ENCODE results near the gene NCAPG2.
"Not testable (repeated sequence)": the region's sequence is repeated elsewhere in the genome, so short reads cannot be mapped to it uniquely, and the experiment has no call there.

The NCAPG2 gene

DNA sequence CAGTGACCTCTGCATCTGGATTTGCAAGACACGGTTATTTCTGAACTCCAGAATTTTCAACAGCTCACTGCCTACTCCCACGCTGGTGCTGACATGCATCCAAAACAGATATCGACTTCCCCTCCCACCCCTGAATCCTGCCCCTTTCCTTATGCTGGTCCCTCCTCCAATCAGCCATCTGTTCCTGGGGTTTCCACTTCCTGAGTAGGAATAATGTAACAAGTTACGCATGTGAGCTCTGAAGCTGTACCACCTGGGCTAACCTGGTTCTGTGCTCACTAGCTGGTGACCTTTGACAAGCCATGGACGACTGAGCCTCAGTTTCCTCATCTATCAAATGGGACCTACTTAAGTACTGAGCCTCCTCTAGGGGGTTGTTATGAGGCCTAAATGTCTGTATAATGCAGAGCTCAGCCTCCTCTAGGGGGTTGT lies 1.7 kb upstream of the NCAPG2 start:
- DNase-seq: peak; percentile 54 to 76 (median 68)

- peak in 3 of 4 experiments; percentile 14 to 25 (median 21) for DNase-seq
Measured at GRCh38 chr7:158705234-158705850, 738 bp upstream of the NCAPG2 start.

- DNase-seq: not testable (repeated sequence)
Measured at GRCh38 chr7:158703679-158704523, 703 bp downstream of the NCAPG2 start.

DNA sequence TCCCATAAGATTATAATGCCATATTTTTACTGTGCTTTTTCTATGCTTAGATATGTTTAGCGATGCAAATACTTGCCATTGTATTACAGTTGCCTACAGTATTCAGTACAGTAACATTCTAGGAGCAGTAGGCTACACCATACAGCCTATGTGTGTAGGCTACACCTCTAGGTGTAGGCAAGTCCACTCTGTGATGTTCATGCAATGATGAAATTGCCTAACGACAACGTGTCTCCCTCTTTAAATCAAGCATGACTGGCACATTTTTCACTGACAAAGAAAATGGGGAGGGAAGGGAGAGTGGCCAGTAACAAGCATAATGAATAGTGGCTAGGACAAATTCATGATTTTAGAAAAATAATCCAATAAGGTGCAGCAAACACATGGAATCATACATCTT lies 1.7 kb downstream of the NCAPG2 start:
- DNase-seq: no peak

- DNase-seq: no peak
Measured at GRCh38 chr7:158702196-158702595, 2.4 kb downstream of the NCAPG2 start.

DNA sequence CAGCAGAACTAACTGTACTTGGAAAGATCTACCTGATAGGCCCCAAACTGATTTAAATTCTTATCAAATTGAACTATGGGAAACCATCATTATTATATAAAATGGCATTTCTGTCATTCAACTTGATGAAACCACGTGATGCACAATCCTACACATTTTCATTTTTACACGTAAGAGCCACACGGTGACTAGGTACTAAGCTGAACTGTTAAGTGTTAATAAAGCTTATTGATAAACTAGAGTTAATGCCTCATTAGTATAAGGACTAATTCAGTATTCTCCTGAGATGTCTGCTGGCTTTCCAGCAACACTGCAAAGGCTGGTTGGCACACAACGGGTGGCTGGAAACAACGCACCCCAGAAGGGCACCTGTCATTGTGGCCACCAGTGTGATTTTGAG lies 4.6 kb downstream of the NCAPG2 start:
- DNase-seq: no peak

DNA sequence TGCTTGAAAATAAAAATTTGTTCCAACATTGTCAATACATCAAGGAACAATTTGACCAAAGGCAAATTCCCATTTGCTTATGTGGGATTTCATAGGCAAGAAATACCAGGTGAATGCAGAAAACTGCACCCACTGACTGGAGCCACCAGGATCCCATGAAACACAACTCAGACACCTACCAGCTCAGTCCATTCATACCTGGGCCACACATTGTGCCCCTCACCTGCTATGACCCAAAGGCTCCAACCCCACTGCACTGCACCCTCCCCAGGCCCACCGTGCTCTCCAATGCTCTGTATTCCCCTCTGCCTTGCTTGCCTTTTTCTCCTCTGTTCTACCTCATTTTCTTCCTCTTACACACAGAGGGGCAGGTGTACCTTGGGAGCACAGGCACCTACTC lies 5.3 kb downstream of the NCAPG2 start:
- DNase-seq: no peak

GRCh38 chr7:158698657-158699195 lies 5.9 kb downstream of the NCAPG2 start:
- no peak for DNase-seq

GRCh38 chr7:158697597-158697996 lies 7.0 kb downstream of the NCAPG2 start:
- DNase-seq: not testable (repeated sequence)

DNA sequence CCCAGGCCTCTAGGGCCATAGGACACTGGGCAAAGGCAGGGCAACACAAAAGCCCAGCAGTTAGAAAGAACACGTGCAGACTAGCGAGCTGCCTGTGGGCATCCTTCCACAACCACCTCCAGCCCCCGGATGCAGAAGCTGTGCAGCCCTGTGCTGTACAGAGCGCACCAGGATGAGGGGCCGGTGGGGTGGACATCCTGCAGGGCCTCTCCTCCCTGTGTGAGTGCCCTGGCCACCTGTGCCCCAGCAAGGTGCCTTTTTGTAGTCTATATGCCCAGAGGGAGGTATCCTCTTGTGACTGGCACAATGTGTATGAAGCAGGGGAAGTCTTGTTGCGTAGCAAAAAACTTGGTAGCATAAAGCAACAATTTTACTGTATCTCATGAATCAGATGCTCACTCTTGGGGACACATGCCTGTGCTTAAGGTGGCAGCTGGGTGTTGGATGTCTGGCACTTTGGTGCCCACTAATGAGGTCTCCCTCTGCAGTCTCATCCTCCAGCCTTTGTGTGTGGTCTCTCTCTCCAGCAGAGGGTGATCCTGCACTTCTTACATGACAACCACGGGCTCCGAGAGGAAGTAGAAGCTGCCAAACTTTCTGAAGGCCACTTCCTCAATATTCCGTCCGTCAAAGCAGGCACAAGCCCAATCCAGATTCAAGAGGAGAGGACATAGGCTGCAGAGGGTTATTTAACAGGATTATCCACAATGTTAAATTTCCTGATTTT lies 8.7 kb downstream of the NCAPG2 start:
- DNase-seq: peak; percentile 86 to 95 (median 92)

DNA sequence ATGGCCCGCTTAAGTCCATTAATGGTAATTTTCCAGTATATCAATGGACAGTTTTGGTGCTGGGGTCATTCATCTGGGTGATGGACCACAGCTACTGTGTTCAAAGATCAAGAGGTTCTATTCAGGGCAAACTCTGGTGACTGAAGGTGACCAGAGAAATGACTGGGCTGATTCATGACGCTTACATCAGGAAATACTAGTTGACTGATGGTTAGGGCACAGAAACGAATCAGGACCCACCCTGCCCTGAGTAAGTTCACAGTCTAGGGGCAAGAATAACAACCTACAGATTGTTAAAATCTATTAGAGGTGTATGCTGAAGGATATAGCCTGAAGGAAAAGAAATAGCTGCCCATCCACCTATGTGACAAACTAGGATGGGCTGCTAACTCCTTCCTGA lies 9.5 kb downstream of the NCAPG2 start:
- no peak for DNase-seq

- no peak for DNase-seq
Measured at GRCh38 chr7:158694650-158695049, 10.0 kb downstream of the NCAPG2 start.

GRCh38 chr7:158689488-158689887 lies 15.1 kb downstream of the NCAPG2 start:
- DNase-seq: no peak

DNA sequence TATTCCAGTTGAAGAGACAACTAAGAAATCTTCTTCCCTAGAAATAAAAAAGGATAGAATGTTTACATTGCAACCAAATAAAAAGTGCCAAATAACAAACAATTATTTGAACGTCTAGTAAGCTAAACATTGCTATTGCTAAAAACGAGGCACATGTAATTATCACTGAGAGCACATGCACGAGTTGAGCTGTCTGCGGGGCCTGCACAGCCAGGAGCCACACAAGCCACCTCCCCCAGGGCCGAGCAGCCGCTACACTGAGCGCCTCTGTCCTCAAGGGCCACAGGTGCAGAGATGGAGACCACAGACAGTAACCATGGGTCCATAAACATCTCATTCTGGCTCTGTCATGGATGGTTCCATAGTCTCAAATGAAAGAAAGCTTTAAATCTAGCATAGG lies 17.2 kb downstream of the NCAPG2 start:
- no peak for DNase-seq

GRCh38 chr7:158685693-158686092 lies 18.9 kb downstream of the NCAPG2 start:
- DNase-seq: no peak

DNA sequence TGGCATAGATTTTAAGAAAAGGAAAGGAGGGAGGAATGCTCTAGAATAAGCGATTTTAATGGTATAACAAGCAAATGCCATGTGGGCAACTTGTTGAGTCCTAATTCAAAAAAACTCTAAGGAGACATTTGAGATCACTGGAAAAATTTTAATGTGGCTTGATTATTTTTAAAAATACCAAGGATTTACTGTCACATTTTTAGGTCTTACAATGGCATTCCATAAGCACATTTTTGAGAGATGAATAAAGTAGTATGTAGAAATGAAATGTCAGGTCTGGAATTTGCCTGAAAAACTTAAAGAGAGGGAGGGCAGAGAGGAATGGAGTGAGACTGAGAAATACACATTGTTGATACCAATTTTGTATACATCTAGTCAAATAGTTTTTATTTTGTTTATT lies 20.3 kb downstream of the NCAPG2 start:
- DNase-seq: no peak

- no peak for DNase-seq
Measured at GRCh38 chr7:158683541-158683940, 21.1 kb downstream of the NCAPG2 start.

GRCh38 chr7:158682456-158682855 lies 22.1 kb downstream of the NCAPG2 start:
- no peak for DNase-seq

DNA sequence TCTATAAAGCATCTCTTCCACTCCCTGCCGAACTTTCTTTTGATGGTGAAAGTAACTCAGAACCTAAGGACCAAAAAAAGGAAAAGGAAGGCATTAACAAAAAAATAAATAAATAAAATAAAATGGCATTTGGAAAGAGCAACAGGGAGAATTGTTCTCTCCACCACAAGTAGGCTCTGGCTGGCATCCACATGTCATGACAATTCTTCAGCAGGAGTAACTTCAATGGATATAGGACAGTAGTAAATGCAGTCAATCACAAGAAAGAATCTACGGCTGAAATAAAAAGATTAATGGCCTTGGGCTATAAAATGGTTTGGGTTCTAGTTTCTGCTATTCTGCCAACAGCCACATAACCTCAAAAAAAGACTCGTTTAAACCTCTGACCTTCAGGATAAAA lies 23.9 kb downstream of the NCAPG2 start:
- no peak for DNase-seq

GRCh38 chr7:158676906-158677305 lies 27.7 kb downstream of the NCAPG2 start:
- DNase-seq: no peak

- DNase-seq: no peak
Measured at GRCh38 chr7:158676171-158676840, 28.3 kb downstream of the NCAPG2 start.

DNA sequence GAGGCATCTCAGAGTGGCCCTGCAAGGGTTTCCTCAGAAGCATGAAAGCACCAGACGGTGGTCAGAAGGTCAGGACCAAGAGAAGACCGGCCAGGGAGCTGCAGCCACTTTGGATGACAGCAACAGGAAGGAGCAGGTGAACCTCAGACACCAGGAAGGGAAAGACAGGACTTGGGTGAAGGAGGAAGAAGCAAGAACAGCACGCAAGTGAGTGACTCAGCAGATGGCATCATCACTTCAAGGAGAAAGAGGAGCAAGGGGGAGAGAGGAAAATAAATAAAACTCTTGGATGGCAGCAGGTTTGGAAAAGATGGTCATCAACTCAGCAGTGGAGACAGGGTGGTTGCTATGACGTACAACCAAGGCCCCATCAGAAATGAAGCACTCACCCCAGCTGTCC lies 31.6 kb downstream of the NCAPG2 start:
- DNase-seq: peak; percentile 3 to 32 (median 22)

- DNase-seq: not testable (repeated sequence)
Measured at GRCh38 chr7:158668086-158668485, 36.5 kb downstream of the NCAPG2 start.

Measured in suppressor macrophage (primary cell).